GM12892 (cell line): Measurements from ENCODE around the gene BIN1.

Source experiments
- DNase-seq: peaks from one replicate; pipeline ENCODE4 v3.0.0; 2011; ENCODE audit not compliant: insufficient read length
- FAIRE-seq: peaks from 2 replicates; lab custom pipeline; 2011; peaks lifted over from hg19 to GRCh38; lab: Jason Lieb, UNC
- POLR2A ChIP-seq: IDR thresholded peaks from 2 replicates; pipeline ENCODE4 v1.6.1; 2011; ENCODE audit warnings: low read depth, low read length, control low read depth
- POLR2AphosphoS5 ChIP-seq: IDR thresholded peaks from 2 replicates; pipeline ENCODE4 v1.6.1; 2011; ENCODE audit warnings: low read depth, low read length, control low read depth
- TAF1 ChIP-seq: IDR thresholded peaks from 2 replicates; pipeline ENCODE4 v1.6.1; 2011; ENCODE audit warnings: low read depth, mild to moderate bottlenecking, control low read depth, low read length, borderline replicate concordance

BIN1 gene

DNA sequence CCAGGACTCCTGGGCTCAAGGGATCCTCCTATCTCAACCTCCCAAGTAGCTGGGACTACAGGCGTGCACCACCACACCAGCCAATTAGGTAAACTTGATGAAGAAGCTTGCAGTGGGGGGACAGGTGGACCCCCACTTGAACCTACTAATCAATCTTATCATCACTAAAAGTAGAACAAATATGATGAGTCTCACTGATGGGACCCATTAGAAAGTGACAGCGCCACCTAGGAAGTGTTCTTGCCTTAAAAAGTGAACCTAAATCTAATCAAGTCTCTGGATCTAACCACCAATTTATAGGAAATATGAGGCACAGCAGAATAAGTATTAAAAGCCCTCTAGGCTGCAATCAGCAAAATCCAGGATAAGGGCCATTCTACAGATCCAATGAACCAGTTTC, 79.2 kb downstream of the BIN1 start:
- no peak for DNase-seq
- TF ChIP-seq POLR2AphosphoS5 (no peak), POLR2A (no peak), TAF1 (no peak)
- FAIRE-seq, result no peak

DNA sequence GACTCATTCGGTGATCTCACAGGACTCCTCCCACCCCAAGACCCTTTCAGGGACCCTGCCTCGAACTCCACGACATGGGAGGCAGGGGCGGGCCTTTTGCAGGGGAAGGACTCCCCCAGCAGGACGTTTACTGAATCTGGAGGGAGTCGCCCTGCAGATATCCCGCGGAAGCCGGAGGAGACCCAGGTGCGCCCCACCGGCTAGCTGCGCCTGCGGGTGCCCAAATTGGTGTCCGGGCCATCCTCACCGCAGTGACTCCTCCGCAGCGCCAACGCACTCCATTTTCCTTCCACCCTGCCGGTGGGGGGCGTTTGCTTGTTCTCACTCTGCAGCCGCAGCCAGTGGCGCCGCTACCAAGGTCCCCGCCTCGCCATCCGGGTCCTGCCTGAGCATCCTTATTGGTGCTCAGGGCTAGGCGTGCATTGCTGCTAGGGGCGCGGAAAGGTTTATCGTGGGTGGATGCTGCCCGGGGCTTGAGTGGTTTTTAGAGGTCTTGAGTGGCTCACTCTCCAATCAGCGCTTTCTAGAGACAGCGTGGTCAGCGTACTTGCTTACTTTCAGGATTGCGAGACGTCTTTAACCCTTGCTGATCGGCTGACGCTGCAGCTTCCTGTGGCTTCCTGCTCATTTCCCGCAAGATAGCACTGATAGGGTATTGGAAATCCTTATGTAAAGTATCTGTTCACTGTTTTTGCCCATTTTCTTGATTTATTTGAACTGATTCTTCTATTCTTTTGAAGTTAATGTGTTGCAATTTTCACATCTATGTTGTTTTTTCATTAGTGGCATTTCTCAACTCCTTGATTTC, 81.4 kb downstream of the BIN1 start:
- FAIRE-seq, result no peak
- TF ChIP-seq POLR2AphosphoS5 (no peak), TAF1 (no peak), POLR2A (no peak)
- DNase-seq, result no peak

DNA sequence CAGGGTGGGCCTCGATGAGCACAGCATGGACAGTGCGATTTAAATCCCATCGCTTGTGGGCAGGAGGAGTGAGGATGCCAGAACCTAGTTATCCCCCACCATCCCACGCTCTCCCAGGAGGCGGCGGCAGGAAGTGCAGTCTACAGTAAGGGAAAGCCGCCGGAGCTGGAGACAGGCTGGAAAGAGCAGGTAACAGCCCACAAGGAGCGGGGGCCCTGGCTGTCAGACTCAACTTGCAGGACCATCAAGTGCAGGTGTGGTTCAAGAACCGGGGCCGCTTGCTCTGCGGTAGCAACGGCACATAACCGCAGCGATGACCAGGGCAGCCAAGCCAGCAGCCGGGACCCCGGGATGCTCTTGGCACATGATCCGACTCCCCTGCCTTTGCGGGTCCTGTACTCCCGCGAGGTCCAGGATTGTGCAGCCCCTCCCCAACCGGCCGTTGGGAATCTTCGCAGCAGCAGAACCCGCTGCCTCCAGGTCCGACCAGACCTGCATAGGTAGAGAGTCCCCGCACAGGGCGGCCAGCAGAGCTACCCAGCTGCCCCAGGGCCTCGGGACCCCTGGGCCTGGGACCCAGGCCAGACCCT, 82.1 kb downstream of the BIN1 start:
- FAIRE-seq (no peak), DNase-seq (no peak)
- no peak for TF ChIP-seq TAF1
- no peak for TF ChIP-seq POLR2A
- TF ChIP-seq POLR2AphosphoS5, result no peak

DNA sequence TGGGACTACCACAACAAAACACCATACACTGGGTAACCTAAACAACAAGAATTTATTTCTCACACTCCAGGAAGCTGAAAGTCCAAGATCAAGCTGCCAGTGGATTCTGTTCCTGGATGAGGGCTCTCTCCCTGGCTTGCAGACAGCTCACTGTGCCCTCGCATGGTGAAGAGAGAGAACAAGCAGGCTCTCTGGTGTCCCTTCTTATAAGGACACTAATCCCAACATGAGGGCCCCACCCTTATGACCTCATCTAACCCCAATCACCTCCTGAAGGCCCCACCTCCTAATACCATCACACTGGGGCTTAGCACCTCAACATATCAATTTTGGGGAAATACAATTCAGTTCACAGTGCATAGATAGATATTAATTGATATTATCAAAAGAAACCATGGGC, 83.5 kb downstream of the BIN1 start:
- FAIRE-seq (no peak), DNase-seq (no peak)
- no peak for TF ChIP-seq POLR2AphosphoS5

DNA sequence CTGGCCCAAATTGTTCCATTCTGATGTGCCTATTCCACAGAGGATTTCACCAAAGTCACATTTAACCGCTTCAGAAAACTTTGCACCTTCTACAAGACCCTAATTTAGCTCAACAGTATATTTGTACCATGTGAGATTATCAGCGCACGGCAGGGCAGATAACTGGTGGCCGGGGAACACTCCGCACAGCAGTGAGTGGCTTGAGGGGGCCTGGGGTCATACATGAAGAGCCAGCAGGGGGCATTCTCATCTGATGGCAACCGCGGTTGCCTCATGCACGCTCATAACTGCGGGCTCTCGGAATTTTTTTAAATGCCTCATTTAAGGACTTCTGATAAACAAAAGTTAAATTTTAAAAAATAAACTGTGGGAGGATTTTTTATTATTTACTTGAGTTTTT, 84.1 kb downstream of the BIN1 start:
- FAIRE-seq (no peak), DNase-seq (no peak)
- TF ChIP-seq TAF1, result no peak
- TF ChIP-seq POLR2A, result no peak
- no peak for TF ChIP-seq POLR2AphosphoS5

GRCh38 chr2:127020536-127020935, 86.4 kb downstream of the BIN1 start:
- DNase-seq (no peak), FAIRE-seq (no peak)
- no peak for TF ChIP-seq POLR2AphosphoS5
- TF ChIP-seq POLR2A, result no peak
- TF ChIP-seq TAF1, result no peak

- TF ChIP-seq TAF1 (no peak), POLR2A (no peak), POLR2AphosphoS5 (no peak)
- no peak for FAIRE-seq
Observed at GRCh38 chr2:127017548-127017947, 89.4 kb downstream of the BIN1 start.

GRCh38 chr2:127016329-127016728, 90.6 kb downstream of the BIN1 start:
- FAIRE-seq, result no peak
- no peak for TF ChIP-seq POLR2A
- TF ChIP-seq POLR2AphosphoS5, result no peak
- no peak for TF ChIP-seq TAF1
- DNase-seq, result no peak

More at GRCh38 chr2:127017548-127017947, 89.4 kb downstream of the BIN1 start:
- DNase-seq, result no peak

DNA sequence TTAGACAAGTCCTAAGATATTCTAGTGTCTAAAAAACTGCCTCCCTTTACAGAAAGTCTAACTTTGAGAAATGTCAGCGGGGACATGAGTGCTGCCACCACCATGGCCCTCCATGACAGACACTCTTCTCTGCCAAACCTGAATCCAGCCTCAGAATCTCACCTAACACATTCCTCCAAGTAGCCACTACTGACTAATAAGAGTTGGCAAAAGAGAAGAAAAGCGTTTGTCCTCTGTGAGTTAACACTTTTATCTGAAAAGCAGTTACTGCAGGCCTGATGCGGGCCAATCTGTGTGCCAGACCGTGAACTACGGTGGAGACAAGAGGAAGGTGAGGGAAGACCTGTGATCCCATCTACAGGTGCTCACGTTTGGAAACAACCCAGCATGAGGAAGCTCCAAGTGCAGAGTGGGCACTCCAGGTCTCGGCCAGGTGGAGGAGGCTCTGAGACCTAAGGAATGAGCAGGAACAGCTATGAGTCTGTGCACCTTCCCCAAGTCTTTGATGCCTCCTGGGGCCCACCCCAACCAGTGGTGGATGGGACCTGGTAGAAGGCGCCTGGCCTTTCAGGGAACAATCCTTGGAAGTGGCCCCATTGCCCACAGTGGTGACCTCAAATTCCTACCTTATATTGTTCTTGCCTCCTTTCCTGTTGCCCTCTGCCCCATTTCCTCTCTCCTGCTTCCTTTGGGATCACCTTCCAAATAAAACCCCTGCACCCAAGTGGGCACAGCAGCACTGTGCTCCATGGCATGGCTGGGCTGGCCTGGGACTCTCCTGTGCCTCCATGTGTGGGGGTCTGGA, 91.6 kb downstream of the BIN1 start:
- DNase-seq (no peak), FAIRE-seq (no peak)
- TF ChIP-seq TAF1, result no peak

DNA sequence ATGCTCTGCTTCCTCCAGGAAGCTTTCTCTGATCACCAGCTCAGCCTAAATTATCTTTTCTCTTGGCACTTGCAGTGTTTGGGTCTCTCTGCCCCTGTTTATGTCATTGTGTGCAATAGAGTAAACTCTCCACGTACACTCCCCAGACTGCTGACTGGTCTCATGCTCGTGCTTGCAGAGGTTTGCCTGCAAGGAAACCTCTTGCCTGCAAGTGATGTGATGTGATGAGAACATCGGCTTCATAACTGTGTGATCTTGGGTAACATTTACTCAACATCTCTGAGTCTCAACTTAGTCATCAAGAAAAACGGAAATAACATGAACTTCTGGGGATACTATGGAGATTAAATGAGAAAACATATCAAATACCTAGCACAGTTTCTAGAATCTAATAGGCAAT, 92.3 kb downstream of the BIN1 start:
- no peak for DNase-seq
- FAIRE-seq, result no peak
- TF ChIP-seq TAF1 (no peak), POLR2A (no peak), POLR2AphosphoS5 (no peak)

DNA sequence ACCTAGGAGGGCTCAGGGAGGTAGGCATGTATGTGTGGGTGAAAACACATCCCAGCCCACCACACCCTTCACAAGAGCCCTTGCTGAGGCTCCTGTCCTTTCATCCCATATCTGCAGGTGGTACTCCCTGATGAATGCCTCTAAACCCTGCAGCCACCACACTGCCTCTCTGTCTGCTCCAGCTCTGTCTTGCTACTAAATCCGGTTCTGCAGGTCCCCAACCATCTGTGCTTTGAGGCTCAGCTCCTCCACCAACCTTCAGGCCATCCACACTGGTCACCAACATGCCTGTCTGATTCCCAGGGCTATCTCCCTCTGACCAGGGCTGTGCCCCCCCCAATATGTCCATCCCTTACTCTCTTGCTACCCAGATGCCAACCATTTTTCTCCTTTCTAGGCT, 92.7 kb downstream of the BIN1 start:
- no peak for TF ChIP-seq TAF1
- no peak for TF ChIP-seq POLR2AphosphoS5
- TF ChIP-seq POLR2A, result no peak
- no peak for FAIRE-seq
- no peak for DNase-seq
